Measurements from ENCODE around the gene HBA1. TPM values are rescaled to one million over a fixed set of nuclear protein-coding genes. Genes with fewer than 3 reads are reported as not detected.
"Not testable (repeated sequence)": the region's sequence is repeated elsewhere in the genome, so short reads cannot be mapped to it uniquely, and the experiment has no call there.

Gene HBA1
- total RNA-seq, 4 donors from 2014 or later: 48.4 to 135 (median 81.6) TPM; not detected in 1

- no peak overlapping the region for H3K27ac ChIP-seq
- 10 to 39% methylated on average over 3 of the region's 3 CpGs for WGBS, 2 donors
- no peaks in the 10 kb centered on the region for H3K36me3 ChIP-seq
- no peak overlapping the region for H3K4me3 ChIP-seq
- H3K27me3 ChIP-seq: peaks cover 3 to 76% of the 10 kb centered on the region in 2 donors
- H3K4me1 ChIP-seq: peaks cover 0 to 26% (median 15%) of the 10 kb centered on the region in 4 donors
- TF ChIP-seq, protein P1, sequence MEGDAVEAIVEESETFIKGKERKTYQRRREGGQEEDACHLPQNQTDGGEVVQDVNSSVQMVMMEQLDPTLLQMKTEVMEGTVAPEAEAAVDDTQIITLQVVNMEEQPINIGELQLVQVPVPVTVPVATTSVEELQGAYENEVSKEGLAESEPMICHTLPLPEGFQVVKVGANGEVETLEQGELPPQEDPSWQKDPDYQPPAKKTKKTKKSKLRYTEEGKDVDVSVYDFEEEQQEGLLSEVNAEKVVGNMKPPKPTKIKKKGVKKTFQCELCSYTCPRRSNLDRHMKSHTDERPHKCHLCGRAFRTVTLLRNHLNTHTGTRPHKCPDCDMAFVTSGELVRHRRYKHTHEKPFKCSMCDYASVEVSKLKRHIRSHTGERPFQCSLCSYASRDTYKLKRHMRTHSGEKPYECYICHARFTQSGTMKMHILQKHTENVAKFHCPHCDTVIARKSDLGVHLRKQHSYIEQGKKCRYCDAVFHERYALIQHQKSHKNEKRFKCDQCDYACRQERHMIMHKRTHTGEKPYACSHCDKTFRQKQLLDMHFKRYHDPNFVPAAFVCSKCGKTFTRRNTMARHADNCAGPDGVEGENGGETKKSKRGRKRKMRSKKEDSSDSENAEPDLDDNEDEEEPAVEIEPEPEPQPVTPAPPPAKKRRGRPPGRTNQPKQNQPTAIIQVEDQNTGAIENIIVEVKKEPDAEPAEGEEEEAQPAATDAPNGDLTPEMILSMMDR (IDR thresholded peaks at IDR 0.05): no peak
- TF ChIP-seq POLR2A (IDR thresholded peaks at IDR 0.05) (no peak), EP300 (IDR thresholded peaks at IDR 0.05) (no peak)
- DNase-seq (ENCODE audit: low spot score in 2 of 2): no peak
- no peaks in the 10 kb centered on the region for H3K9me3 ChIP-seq
These were observed 7.5 kb upstream of the HBA1 start for GRCh38 chr16:169014-169413.

DNA sequence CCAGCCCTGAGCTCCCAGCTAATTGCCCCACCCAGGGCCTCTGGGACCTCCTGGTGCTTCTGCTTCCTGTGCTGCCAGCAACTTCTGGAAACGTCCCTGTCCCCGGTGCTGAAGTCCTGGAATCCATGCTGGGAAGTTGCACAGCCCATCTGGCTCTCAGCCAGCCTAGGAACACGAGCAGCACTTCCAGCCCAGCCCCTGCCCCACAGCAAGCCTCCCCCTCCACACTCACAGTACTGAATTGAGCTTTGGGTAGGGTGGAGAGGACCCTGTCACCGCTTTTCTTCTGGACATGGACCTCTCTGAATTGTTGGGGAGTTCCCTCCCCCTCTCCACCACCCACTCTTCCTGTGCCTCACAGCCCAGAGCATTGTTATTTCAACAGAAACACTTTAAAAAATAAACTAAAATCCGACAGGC is 6.4 kb upstream of the HBA1 start:
- 2 to 10% methylated on average over 4 to 5 of the region's 5 CpGs for WGBS, 2 donors

DNA sequence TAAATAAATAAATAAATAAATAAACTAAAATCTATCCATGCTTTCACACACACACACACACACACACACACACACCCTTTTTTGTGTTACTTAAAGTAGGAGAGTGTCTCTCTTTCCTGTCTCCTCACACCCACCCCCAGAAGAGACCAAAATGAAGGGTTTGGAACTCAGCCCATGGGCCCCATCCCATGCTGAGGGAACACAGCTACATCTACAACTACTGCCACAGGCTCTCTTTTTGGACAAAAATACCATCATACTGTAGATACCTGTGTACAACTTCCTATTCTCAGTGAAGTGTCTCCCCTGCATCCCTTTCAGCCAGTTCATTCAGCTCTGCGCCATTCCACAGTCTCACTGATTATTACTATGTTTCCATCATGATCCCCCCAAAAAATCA is 5.7 kb upstream of the HBA1 start:
- Histone ChIP-seq H3K27ac (no peak overlapping the region), H3K27me3 (peaks cover under 1 to 82% of the 10 kb centered on the region in 2 donors), H3K4me1 (peaks cover 0 to 20% (median 7%) of the 10 kb centered on the region in 4 donors), H3K36me3 (no peaks in the 10 kb centered on the region), H3K4me3 (no peak overlapping the region), H3K9me3 (no peaks in the 10 kb centered on the region)
- no peak for DNase-seq (ENCODE audit: low spot score in 2 of 2)
- 8 to 44% methylated on average over 1 of the region's 1 CpG for WGBS, 2 donors
- TF ChIP-seq POLR2A (IDR thresholded peaks at IDR 0.05): no peak
- TF ChIP-seq EP300 (IDR thresholded peaks at IDR 0.05): no peak
- TF ChIP-seq, protein P1 (IDR thresholded peaks at IDR 0.05): no peak

More for the DNA sequence above, 6.4 kb upstream of the HBA1 start:
- not testable (repeated sequence) for H3K27ac ChIP-seq; H3K4me3 ChIP-seq; DNase-seq (ENCODE audit: low spot score in 2 of 2); H3K9me3 ChIP-seq; H3K36me3 ChIP-seq
- Histone ChIP-seq H3K27me3 (peaks cover 3 to 82% of the 10 kb centered on the region in 2 donors), H3K4me1 (peaks cover 0 to 24% (median 14%) of the 10 kb centered on the region in 4 donors)

DNA sequence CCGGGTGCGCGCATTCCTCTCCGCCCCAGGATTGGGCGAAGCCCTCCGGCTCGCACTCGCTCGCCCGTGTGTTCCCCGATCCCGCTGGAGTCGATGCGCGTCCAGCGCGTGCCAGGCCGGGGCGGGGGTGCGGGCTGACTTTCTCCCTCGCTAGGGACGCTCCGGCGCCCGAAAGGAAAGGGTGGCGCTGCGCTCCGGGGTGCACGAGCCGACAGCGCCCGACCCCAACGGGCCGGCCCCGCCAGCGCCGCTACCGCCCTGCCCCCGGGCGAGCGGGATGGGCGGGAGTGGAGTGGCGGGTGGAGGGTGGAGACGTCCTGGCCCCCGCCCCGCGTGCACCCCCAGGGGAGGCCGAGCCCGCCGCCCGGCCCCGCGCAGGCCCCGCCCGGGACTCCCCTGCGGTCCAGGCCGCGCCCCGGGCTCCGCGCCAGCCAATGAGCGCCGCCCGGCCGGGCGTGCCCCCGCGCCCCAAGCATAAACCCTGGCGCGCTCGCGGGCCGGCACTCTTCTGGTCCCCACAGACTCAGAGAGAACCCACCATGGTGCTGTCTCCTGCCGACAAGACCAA is 4.0 kb upstream of the HBA1 start, which contains the start of gene HBA2:
Gene HBA2 (plus strand): TSS at position 503 of the 568 bp plus-strand sequence. CDS start 37 bp downstream, at position 540.
- H3K4me3 ChIP-seq; H3K36me3 ChIP-seq; DNase-seq (ENCODE audit: low spot score in 2 of 2); H3K27ac ChIP-seq; H3K9me3 ChIP-seq: not testable (repeated sequence)
- Histone ChIP-seq H3K27me3 (peaks cover 0 to 76% of the 10 kb centered on the region in 2 donors), H3K4me1 (peaks cover 0 to 17% (median 1%) of the 10 kb centered on the region in 4 donors)
- WGBS, 2 donors: no CpG with 5 or more reads among the region's 74 CpGs

- H3K27ac ChIP-seq; DNase-seq (ENCODE audit: low spot score in 2 of 2); H3K9me3 ChIP-seq; H3K4me3 ChIP-seq; H3K36me3 ChIP-seq: not testable (repeated sequence)
- H3K27me3 ChIP-seq: peaks cover 0 to 76% of the 10 kb centered on the region in 2 donors
- 2 to 4% methylated on average over 8 to 17 of the region's 44 CpGs for WGBS, 2 donors
- peaks cover 0 to 19% (median 2%) of the 10 kb centered on the region in 4 donors for H3K4me1 ChIP-seq
These were observed 3.1 kb upstream of the HBA1 start for GRCh38 chr16:173211-173854.

DNA sequence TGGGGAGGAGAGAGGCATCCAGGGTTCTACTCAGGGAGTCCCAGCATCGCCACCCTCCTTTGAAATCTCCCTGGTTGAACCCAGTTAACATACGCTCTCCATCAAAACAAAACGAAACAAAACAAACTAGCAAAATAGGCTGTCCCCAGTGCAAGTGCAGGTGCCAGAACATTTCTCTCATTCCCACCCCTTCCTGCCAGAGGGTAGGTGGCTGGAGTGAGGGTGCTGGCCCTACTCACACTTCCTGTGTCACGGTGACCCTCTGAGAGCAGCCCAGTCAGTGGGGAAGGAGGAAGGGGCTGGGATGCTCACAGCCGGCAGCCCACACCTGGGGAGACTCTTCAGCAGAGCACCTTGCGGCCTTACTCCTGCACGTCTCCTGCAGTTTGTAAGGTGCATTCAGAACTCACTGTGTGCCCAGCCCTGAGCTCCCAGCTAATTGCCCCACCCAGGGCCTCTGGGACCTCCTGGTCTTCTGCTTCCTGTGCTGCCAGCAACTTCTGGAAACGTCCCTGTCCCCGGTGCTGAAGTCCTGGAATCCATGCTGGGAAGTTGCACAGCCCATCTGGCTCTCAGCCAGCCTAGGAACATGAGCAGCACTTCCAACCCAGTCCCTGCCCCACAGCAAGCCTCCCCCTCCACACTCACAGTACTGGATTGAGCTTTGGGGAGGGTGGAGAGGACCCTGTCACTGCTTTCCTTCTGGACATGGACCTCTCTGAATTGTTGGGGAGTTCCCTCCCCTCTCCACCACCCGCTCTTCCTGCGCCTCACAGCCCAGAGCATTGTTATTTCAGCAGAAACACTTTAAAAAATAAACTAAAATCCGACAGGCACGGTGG is 2.3 kb upstream of the HBA1 start:
- H3K27ac ChIP-seq; H3K9me3 ChIP-seq; DNase-seq (ENCODE audit: low spot score in 2 of 2); H3K36me3 ChIP-seq; H3K4me3 ChIP-seq: not testable (repeated sequence)
- Histone ChIP-seq H3K4me1 (peaks cover 0 to 19% (median 2%) of the 10 kb centered on the region in 4 donors), H3K27me3 (peaks cover 0 to 76% of the 10 kb centered on the region in 2 donors)
- 22 to 30% methylated on average over 7 to 8 of the region's 13 CpGs for WGBS, 2 donors

Data from tibial nerve (tissue), 4 donors.